ENCODE measurements around the gene GALNTL6.

DNA sequence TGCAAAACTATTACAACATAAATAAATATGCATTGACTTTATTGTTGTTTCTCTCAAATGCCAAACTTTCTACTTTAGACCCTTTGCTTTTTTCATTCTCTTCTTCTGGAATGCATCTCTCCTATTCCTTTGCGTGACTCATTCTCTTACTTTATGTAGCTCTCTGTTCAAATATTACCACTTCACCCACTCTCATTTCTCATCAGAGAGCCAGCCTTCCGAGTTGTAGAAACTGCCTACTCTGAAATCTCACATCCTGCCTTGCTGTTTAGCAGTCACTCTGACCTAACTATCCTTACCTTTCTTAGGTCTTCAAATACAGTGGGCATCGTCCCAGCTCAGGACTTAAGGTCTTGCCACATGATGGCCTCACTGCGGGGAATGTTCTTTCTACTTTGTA is 143.5 kb downstream of the GALNTL6 start:
- TF ChIP-seq, protein P1, sequence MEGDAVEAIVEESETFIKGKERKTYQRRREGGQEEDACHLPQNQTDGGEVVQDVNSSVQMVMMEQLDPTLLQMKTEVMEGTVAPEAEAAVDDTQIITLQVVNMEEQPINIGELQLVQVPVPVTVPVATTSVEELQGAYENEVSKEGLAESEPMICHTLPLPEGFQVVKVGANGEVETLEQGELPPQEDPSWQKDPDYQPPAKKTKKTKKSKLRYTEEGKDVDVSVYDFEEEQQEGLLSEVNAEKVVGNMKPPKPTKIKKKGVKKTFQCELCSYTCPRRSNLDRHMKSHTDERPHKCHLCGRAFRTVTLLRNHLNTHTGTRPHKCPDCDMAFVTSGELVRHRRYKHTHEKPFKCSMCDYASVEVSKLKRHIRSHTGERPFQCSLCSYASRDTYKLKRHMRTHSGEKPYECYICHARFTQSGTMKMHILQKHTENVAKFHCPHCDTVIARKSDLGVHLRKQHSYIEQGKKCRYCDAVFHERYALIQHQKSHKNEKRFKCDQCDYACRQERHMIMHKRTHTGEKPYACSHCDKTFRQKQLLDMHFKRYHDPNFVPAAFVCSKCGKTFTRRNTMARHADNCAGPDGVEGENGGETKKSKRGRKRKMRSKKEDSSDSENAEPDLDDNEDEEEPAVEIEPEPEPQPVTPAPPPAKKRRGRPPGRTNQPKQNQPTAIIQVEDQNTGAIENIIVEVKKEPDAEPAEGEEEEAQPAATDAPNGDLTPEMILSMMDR (IDR thresholded peaks at IDR 0.05) = no peak
- TF ChIP-seq POLR2A (IDR thresholded peaks at IDR 0.05) (no peak), POLR2AphosphoS5 (IDR thresholded peaks at IDR 0.05) (no peak), EP300 (IDR thresholded peaks at IDR 0.05) (no peak)

Data from stomach (tissue), 4 donors.